ENCODE results near the gene SGPL1.

The SGPL1 gene

DNA sequence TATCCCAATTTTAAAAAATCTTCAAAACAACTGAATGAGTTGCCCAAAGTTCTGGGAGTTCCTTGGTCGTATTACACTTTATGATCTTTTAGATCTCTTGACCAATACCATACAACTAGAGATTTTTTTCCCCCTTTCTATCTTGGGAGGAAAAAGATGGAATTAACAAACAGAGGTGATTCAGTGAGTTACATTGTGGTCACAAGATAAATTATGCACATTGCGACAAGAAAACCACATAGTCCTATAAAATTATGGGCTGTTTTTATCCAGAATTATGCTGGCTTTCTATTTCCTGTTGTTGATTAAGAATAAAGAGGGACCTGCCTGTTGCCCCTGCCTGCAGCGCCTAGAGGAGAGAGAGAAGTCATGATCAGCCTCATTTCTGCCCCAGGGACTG is 8.2 kb upstream of the SGPL1 start:
- DNase-seq (ENCODE audit: low read depth in 1 of 2, low spot score in 1 of 2) = no peak

DNA sequence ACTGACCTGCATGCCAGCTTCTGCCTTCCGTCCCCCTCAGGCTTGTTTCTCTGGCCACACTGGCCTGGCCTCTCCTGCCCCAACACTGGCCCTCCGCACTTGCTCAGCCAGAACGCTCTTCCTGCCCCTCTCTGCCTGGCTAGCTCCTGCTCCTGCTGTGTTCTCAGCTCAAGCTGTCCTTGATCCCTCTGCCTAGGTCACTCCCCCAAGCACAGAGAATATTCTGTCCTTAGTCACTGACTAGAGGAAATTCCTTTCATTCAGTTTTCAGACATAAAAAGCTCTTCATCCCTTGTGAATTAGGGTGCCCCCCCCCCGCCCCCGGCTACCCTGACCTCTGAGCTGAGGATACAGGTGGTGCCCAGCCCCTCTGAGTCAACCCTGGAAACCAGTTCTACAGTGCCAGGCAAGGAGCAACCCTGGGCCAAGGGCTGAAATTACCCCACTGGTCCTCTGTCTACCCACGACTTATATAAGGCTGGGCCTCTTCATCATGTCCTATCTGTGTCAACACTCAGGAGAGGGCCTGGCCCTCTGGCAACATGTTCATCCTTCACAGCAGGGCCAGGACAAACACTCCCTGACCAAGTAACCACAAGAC is 6.6 kb upstream of the SGPL1 start:
- no peak for DNase-seq (ENCODE audit: low read depth in 1 of 2, low spot score in 1 of 2)

DNA sequence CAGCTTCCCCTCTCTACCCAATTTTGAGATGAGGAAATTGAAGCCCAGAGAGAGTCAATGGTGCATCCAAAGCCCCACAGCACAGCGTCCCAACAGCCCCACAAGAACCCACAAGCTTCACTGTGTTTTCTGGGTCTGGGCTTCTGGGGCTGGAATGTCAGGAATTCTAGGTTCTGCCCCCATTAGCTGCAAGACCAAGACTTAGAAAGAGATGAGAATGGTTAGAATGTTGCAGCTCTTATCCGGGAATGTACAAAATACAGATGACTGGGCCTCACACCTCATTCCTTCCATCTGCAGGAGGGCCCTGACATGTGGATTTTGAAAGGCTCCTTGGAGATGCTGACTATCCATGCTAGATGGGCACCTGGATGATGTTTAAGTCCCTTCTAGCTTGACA is 6.0 kb upstream of the SGPL1 start:
- DNase-seq (ENCODE audit: low read depth in 1 of 2, low spot score in 1 of 2) = no peak

DNA sequence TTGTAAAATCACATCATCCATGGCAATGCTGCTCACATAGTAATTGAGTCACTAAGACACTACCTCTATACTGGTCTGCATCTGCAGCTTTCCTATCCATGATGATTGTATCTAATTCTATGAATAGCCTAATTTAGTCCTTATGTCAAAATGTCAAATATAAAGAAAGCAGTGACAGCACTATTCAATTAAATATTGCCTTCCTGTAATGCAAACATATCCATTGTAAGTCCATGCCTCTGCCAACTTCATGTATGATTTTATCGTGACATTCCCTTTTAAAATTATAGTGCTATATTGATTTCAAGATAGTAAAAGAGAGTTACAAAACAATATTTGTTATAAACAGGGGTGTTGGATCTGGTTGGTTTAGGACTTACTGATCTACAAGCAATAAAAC is 4.8 kb upstream of the SGPL1 start:
- no peak for DNase-seq (ENCODE audit: low read depth in 1 of 2, low spot score in 1 of 2)

DNA sequence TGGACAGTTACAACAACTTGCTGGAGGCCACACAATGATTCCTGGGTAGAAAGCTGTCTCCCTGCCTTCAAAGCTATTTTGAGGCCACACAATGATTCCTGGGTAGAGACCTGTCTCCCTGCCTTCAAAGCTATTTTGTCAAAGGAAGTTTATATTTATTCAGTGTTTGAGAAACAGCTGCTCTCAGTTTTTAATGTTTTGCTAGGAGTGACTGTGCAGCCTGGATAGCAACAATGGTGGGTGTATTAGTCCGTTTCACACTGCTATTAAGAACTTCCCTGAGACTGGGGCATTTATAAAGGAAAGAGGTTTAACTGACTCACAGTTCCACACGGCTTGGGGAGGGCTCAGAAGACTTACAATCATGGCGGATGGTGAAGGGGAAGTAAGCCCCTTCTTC is 3.9 kb upstream of the SGPL1 start:
- DNase-seq (ENCODE audit: low read depth in 1 of 2, low spot score in 1 of 2) = no peak

DNA sequence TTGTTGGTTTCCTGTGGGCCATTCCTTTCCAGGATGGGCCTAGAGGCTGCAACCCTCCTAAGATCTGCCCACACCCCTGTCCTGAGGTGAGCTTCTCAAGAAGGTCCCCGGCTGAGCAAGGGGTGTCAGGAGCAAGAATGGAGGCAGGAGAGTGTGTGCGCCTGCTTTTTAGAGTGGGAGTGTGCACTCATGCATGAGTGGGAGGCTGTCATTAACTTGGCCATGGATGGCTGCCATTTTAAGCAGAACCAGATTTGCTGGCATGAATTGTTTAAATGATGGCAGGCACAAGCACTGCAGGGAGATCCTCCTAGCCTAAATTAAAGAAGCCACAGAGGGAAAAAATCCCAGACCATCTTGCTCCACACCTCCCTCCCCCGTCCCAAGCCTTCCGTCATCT is 2.9 kb upstream of the SGPL1 start:
- DNase-seq (ENCODE audit: low read depth in 1 of 2, low spot score in 1 of 2) = no peak

DNA sequence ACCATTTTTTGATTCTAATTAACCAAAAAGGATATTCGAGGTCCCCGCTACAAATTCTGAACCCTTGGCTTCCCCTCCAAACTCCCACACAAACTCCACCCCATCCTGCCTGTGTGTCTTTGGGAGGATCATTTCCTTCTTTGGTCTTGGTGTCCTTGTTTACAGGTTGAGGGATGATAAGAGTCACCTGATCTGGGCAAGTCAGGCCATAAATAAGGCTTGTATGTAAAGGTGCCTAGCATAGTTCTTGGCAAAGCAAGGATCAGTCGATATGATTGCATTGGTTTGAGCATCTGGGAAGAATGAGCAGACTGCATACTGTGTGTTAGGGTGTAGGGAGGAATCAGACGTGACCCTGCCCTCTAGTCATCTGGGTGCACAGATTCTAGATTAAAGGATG is 1.6 kb upstream of the SGPL1 start:
- DNase-seq (ENCODE audit: low read depth in 1 of 2, low spot score in 1 of 2) = no peak

DNA sequence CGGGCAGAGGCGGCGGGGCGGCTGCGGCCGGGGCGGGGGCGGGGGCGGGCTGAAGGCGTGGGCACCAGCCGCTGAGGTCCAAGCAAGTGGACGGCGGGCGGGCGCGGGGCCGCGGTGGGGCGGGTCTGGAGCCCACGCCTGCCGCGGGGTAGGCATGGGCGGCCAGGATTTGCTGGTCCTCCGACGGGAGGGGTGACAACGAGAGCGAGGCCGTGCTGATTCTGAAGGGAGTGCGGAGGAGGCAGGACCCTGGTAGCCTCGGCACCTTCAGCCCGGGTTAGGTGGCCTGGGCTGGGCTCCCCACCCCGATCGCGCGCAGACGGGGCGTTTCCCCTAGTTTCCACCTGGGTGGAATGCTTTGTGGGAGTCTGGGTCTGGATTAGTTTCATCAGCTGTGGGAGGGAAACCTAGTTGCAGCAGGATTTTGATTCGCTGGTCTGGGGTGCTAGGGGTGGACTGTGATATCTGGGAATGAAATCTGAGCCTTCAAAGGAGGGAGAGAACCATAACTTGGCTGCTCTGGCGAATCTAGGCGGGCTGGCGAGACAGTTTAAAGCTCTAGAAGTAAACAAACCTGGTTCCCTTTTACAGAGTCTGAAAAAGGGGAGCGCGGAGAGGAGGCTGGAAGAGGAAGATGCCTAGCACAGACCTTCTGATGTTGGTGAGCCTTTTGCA is 609 bp downstream of the SGPL1 start:
- DNase-seq (ENCODE audit: low read depth in 1 of 2, low spot score in 1 of 2) = peak; percentile 13 to 14

DNA sequence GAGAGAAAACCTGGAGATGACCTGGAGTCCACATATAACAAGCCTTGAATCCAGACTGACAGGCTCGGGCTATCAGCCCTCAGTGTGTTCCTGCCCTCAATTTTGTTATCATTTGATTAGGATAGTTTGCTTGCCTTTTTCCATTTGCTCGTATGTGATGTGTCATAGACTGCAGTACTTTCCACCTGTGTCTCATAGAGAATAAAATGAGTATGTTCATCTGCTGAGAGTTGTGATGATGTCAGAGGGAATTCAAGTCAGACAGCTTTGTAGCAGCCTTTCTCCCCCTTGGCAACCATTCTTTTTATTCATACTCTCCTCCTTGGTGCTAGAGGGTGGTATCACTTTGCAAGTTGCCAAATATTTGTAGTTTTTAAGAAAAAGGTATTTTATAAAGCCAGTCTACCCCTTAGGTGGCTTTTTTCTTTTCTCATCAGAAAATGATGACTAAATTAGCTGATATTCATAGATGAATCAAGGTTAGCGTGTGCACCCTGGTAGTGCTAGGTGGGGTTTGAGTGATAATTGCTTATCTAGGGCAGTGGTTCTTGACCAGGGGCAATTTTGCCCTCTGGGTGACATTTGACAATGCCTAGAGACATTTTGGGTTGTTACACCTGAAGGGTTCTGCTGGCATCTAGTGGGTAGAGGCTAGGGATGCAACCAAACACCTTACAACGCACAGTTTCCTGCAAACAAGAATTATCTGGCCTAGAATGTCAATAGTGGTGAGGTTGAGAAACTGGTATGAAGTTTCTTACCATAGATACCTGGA is 5.4 kb downstream of the SGPL1 start:
- peak in 1 of 2 donors; percentile 18 for DNase-seq (ENCODE audit: low read depth in 1 of 2, low spot score in 1 of 2)

DNA sequence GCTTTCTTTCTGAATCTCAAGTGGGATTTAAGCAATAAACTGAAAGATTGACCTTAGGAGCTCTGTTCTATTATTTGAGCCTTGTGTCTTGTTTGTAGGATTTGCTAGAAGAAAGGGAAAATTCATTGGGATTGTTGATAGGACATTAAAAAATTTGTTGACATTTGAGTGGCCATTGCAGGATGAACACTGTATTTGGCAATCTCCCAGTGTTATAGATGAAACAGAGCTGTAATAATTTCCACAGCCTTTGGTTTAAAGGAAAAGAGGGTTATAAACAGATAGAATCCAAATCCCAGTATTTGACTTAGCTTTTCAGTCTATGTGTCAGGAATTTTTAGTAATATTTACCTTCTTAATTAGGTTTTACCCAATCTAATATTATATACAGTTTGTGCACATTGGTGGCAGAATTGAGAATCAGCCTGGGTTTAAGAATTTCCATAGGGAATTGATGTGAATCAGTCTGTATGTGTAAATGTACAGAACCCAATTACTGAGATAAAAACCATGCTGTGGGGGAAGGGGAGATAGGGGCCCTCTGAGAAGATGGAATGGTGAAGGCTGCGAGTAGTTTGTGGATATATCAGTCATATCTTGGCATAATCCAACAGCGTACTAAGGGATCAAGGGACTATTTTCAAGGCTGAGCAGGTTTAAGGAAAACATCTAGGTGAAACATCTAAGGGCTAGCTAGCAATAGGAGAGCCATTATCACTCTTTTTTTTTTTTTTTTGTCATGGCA is 6.5 kb downstream of the SGPL1 start:
- DNase-seq (ENCODE audit: low read depth in 1 of 2, low spot score in 1 of 2) = no peak

DNA sequence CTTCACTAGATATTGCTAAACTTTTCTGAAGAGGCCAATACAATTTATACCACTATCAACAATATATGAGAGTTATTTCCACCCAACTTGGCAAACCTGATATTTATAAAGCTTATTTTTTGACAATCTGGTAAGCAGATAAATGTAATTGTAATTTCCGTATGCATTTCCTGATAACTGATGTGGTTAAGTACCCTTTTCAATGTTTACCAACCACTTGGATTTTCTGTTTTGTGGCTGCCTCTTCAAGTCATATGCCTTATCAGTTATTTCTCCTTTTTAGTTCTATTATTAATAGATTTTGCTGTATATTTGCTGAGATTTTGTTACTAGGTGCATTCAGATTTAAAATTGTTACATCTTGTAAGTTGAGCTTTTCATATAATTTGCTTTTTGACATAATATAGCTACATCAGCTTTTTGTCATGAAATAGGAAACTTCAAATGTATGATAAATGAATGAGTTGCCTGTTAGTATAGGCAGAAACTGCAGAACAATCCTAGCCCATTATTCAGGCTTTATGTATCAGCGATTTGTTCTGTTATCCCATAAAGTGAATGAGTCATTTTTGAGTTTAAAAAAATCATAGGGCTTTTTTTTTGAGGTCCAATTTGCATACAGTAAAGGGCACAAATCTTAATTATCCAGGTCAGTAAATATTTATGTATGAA is 11.5 kb downstream of the SGPL1 start:
- no peak for DNase-seq (ENCODE audit: low read depth in 1 of 2, low spot score in 1 of 2)

DNA sequence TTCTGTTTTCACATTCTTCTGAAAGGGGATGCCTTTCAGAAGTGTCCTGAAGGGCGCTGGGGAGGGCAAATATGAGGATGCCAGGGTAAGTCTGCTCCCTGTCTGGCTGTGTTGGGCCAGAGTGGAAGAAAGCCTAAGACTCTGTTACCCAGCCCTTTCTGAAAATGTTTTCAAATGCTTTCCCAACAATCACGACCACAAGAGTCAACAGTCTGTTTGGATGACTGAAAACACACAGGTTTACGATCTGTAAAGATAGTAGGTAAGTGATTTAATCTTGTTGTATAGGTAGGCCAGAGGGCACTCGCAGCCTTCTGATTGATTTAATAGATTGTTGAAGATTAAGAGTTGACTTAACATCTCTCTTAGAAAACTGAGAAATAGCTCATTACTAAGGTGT is 13.2 kb downstream of the SGPL1 start:
- DNase-seq (ENCODE audit: low read depth in 1 of 2, low spot score in 1 of 2) = no peak

DNA sequence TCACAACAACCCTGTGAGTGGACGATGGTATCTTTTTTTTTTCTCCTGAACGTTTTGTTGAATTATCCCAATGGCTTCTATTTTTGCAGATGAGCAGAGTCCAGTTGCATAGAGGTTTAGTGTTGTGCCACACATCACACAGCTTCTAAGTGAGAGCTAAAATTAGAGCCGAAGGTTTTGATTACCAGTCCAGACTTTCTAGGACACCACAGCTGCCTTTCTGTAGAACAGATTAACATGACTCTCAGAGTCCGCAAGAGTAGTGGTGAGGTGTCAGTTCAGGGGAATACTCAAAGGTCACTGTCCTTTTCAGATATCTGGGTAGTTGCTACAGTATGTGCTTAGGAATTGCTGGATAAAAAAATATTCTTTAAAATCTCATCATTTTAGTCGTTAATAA is 13.8 kb downstream of the SGPL1 start:
- no peak for DNase-seq (ENCODE audit: low read depth in 1 of 2, low spot score in 1 of 2)

DNA sequence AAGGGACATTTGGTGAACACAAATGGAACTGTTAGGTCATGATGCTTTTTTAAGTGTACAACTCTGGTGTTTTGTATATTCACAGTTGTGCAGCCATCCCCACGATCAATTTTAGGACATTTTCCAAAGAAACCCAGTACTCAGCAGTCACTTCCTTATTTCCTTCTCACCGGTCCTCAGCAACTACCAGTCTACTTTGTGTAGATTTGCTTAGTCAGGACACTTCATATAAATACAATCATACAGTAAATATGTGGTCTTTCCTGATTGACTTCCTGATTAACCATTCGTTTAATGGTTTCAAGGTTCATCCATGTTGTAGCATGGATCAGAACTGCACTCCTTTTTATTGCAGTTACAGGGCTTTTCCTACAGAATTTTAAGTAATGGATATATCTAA is 14.4 kb downstream of the SGPL1 start:
- no peak for DNase-seq (ENCODE audit: low read depth in 1 of 2, low spot score in 1 of 2)

DNA sequence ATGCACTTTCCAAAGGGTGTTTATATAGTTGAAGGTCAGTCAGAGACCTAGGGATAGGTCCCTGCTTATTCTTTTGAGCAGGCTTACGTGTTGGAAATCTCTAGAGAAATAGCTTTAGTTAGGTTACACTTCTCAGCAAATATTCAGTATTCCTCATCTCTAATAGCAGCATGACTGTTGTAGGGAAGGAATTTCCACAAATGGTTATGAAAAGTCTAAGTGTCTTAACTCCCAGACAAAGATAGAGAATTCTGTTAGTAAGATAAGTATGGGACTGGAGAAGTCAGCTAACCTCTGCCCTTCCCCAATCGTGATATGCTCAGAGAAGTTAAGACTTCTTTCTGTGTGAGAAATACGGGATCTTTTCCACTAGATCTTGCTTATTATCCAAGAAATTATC is 16.5 kb downstream of the SGPL1 start:
- DNase-seq (ENCODE audit: low read depth in 1 of 2, low spot score in 1 of 2) = no peak

DNA sequence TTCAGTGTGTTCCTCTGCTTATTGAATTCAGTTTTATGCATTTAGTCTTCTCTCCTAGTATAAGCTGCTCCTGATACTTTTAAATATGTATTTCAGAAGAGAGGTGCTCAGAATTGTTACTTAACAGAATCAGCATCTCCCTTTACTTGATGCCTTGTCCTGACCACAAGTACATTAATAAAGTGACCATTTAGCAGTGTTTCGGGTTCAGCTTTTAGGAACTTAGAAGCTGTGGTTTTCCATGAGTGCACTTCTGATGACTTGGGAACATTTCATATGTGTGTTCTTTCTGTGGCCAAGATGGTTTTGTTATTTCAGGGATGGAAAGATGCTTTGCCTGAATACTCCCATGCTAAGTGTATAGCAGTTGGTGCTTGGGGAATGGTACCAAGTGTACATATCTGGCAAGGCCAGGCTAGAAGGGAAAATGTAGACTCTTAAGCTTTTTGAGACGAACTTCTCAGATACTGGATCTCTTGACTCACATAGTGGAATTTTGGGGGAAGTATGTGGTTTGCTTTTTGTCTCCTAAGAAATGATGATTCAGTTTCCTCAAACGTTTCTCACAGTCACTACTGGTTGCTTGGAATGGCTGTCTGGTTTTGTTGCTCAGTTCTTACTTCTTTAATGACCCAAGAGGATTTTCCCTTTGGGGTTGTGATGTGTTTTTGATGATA is 17.2 kb downstream of the SGPL1 start:
- peak in 1 of 2 donors; percentile 19 for DNase-seq (ENCODE audit: low read depth in 1 of 2, low spot score in 1 of 2)

DNA sequence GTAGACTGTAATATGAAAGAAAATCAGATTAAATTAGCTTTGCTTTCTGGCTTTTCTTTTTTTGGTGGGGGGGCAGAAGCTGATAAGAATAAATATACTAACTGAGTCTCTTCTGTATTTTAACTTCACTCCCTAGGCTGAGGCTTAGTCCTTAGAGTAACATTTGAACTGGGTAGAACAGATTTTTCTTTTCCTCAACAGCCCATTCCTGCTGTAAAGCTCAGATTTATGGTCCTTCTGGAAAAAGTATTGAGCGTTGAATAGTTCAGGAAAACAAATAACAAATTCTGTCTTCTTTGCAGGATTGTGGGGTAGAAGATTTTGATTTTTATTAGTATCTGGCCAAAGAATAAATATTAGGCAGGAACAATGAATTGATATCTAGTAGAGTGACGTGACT is 17.9 kb downstream of the SGPL1 start:
- DNase-seq (ENCODE audit: low read depth in 1 of 2, low spot score in 1 of 2) = no peak

DNA sequence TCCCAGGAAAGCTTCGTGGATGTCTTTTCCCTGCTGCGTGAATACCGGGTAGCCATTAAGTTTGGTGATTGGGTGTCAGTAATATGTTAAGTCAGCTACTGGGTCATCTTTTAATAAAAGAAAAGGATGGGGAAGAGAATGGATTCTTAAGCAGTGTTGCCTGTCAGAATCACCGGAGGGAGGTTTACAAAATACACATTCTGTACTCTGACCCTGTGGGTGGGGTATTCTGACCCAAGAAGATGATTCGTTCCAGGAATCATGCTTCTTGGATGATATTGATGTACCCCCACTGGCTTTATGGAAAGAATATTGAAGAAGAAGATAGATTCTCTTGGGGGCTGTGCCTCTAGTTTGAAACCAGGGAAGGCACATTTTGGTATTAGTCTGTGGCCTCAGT is 18.3 kb downstream of the SGPL1 start:
- DNase-seq (ENCODE audit: low read depth in 1 of 2, low spot score in 1 of 2) = no peak

DNA sequence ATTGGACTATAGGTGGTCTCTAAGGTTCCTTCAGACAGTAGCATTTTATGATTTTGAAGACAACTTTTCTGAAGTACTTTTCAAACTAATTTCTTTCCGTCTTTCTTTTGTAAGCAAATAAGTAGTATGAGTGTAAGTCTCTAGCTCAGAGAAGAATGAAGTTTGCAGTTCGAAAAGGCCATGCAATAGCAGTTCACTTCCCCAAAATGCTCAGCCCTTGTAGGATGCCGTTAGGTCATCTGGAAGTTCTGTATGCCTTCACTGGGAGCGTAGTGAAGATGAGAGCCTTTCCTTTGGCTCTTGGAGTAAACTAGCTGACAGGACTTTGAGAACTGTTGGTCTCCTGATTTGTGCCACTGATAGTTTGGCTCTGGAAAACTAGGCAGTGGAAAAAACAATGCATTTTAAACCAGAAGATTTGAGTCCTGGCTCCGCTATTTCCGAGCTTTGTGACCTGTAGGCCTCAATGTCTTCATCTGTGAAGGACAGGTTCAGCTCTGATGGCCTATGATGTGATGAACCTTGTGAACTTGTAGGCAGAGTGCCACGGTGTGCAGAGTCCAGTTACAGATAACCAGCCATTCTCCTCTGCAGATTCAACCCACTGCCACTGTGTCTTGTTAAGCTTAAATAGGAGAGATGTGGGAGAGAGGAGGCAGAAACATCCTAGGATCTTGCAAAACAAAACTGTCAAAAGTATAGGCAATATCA is 18.8 kb downstream of the SGPL1 start:
- DNase-seq (ENCODE audit: low read depth in 1 of 2, low spot score in 1 of 2) = no peak

DNA sequence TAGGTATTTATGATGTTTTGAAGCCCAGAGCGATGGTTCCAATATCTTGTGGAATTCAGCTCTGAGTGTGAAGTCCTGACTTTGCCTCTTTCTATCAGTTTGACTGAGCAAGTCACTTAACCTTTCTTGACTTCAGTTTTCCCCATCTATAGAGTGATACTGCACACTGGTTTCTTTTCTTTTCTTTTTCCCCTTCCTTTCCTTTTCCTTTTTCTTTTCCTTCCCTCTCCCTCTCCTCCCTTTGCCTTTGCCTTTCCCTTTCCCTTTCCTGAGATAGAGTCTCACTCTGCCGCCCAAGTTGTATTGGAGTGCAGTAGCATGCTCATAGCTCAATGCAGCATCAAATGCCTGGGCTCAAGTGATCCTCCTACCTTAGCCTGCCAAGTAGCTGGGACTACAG is 20.6 kb downstream of the SGPL1 start:
- no peak for DNase-seq (ENCODE audit: low read depth in 1 of 2, low spot score in 1 of 2)
